Gastrocnemius medialis (tissue), 4 donors: ENCODE measurements around the gene PYROXD2.

Experiments
- POLR2A ChIP-seq, 2 donors: fragments of 450-650 bp; IDR thresholded peaks; one replicate each; pipeline ENCODE4 v1.6.1; 2017; ENCODE audit warnings: antibody characterized with exemption in 2 of 2, mild to moderate bottlenecking in 2 of 2, moderate library complexity in 2 of 2
- TF ChIP-seq, protein P1 (sequence below), 5 experiments: fragments of 450-650 bp in 3 of 5; fragments of 200-600 bp in 2 of 5; sonication (generic) in 2 of 5; IDR thresholded peaks in 4 of 5; conservative IDR thresholded peaks in 1 of 5; 1 replicate in 4 of 5; 2 replicates in 1 of 5; pipeline ENCODE4 v1.5.1; 2016 to 2019; ENCODE audit warnings: antibody characterized with exemption in 5 of 5, mild to moderate bottlenecking in 3 of 5, moderate library complexity in 3 of 5

DNA sequence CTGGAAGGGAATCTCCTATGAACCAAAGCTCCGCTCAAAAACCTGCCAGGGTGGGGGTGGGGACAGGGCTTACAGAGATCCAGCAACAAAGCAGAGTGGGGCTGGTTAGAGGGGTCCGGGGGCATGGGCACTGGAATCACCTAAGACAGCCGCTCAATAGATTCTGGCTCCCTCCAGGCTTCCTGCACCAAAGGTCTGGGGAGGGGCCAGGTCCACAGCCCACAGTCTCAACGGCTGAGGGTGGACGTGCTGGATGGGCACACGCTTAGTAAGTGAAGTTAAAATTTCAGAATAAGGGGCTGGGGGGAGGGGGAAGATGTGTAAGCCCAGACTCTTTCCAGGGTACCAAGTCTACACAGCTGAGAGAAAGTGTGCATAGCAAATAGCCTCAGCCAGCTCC is 31.1 kb downstream of the PYROXD2 start:
- TF ChIP-seq POLR2A (IDR thresholded peaks at IDR 0.05): no peak
- TF ChIP-seq, protein P1, sequence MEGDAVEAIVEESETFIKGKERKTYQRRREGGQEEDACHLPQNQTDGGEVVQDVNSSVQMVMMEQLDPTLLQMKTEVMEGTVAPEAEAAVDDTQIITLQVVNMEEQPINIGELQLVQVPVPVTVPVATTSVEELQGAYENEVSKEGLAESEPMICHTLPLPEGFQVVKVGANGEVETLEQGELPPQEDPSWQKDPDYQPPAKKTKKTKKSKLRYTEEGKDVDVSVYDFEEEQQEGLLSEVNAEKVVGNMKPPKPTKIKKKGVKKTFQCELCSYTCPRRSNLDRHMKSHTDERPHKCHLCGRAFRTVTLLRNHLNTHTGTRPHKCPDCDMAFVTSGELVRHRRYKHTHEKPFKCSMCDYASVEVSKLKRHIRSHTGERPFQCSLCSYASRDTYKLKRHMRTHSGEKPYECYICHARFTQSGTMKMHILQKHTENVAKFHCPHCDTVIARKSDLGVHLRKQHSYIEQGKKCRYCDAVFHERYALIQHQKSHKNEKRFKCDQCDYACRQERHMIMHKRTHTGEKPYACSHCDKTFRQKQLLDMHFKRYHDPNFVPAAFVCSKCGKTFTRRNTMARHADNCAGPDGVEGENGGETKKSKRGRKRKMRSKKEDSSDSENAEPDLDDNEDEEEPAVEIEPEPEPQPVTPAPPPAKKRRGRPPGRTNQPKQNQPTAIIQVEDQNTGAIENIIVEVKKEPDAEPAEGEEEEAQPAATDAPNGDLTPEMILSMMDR (IDR thresholded peaks at IDR 0.05 in 4 of 5, conservative IDR thresholded peaks at IDR 0.05 in 1 of 5): no peak
